GM12875 (cell line): ENCODE measurements around the gene SCFD2.
"Not testable (repeated sequence)": the region's sequence is repeated elsewhere in the genome, so short reads cannot be mapped to it uniquely, and the experiment has no call there.

Experiments used
- H3K4me3 ChIP-seq: one replicate; pipeline ENCODE4 v1.5.1; 2011; ENCODE audit warnings: low read depth, low read length, control low read depth
- TF ChIP-seq, protein P1 (sequence below): IDR thresholded peaks from 2 replicates; pipeline ENCODE4 v1.5.1; 2011; ENCODE audit warnings: low read depth, mild to moderate bottlenecking, control low read depth, inconsistent platforms, low read length, moderate library complexity, borderline replicate concordance; ENCODE audit not compliant: insufficient read depth

The SCFD2 gene

DNA sequence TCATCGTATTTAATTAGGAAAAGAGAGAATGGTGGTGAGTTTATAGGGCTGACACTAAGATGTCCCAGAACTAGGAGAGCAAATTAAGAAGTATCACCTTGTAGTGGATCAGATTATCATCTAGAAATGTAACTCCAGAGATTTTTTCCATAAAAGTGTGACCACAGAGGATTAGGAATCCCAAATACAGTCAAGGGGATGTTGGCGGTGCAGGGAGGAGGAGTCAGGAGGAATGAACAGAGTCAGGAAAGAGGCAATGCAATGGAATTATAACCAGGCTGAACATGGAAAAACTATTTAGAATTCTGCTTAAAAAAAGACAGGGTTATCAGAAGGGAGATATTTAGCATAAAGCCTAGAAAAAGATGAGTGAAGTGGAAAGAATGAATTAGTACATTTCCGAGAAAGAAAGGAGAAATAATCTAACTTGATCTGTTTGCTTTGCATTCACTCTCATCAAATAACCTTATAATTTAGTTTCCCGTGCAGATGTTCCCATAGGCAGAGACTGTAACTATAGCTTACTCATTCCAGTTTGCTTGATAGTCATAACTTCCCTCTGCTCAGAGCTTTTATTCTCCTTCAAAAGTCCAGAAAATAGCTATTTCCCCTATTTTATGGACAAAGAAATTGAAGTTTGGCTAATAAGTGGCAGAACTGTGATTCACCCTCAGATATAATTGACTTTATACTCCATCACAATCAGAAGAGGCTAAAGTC is 56.4 kb downstream of the SCFD2 start:
- TF ChIP-seq, protein P1, sequence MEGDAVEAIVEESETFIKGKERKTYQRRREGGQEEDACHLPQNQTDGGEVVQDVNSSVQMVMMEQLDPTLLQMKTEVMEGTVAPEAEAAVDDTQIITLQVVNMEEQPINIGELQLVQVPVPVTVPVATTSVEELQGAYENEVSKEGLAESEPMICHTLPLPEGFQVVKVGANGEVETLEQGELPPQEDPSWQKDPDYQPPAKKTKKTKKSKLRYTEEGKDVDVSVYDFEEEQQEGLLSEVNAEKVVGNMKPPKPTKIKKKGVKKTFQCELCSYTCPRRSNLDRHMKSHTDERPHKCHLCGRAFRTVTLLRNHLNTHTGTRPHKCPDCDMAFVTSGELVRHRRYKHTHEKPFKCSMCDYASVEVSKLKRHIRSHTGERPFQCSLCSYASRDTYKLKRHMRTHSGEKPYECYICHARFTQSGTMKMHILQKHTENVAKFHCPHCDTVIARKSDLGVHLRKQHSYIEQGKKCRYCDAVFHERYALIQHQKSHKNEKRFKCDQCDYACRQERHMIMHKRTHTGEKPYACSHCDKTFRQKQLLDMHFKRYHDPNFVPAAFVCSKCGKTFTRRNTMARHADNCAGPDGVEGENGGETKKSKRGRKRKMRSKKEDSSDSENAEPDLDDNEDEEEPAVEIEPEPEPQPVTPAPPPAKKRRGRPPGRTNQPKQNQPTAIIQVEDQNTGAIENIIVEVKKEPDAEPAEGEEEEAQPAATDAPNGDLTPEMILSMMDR = no peak
- H3K4me3 ChIP-seq = no peak overlapping the region

GRCh38 chr4:53307819-53308780 is 57.8 kb downstream of the SCFD2 start:
- H3K4me3 ChIP-seq = no peak overlapping the region
- TF ChIP-seq, protein P1 = no peak

DNA sequence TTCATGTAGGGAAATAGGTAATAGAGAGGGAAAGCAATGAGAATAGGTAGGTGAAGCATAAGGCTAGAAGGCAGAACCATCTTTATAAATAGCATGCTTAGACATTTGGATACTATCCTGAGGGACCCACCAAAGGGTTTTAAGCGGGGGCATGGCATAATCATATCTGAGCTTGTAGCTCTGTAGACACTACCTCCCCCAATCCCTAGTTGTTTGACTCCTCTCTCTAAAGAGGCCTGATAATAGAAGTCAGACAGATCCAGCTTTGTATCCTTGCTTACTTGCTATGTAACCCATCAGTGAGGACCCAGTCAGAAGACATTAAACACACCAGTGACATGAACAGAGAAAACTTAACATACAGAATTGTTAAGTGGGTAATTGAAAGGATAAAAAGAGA is 58.7 kb downstream of the SCFD2 start:
- no peak overlapping the region for H3K4me3 ChIP-seq
- TF ChIP-seq, protein P1 = no peak

- no peak overlapping the region for H3K4me3 ChIP-seq
- TF ChIP-seq, protein P1 = no peak
Observed at GRCh38 chr4:53306729-53307128, 59.1 kb downstream of the SCFD2 start.

DNA sequence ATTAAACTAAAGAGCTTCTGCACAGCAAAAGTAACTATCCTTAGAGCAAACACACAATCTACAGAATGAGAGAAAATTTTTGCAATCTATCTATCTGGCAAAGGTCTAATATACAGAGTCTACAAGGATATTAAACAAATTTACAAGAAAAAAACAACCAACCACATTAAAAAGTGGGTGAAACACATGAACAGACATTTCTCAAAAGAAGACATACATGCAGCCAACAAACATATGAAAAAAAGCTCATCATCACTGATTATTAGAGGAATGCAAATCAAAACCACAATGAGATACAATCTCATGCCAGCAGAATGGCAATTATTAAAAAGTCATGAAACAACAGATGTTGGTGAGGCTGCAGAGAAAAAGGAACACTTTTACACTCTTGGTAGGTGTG is 73.7 kb downstream of the SCFD2 start:
- H3K4me3 ChIP-seq = not testable (repeated sequence)

GRCh38 chr4:53281438-53281837 is 84.4 kb downstream of the SCFD2 start:
- H3K4me3 ChIP-seq = no peak overlapping the region
- TF ChIP-seq, protein P1 = no peak

- H3K4me3 ChIP-seq = no peak overlapping the region
- TF ChIP-seq, protein P1 = no peak
Observed at GRCh38 chr4:53280846-53281245, 85.0 kb downstream of the SCFD2 start.
